UCSD-AML1 (cell line): ENCODE data around the gene TRIM46.
A peak's percentile ranks its signal among the peaks of the same experiment; 100 is the strongest.
"Not testable (repeated sequence)": the region's sequence is repeated elsewhere in the genome, so short reads cannot be mapped to it uniquely, and the experiment has no call there.

ENCODE experiments used
- DNase-seq: peaks from one replicate; lab custom pipeline; 2025; ENCODE audit not compliant: unreplicated experiment; lab: John Stamatoyannopoulos, UW

Gene TRIM46

GRCh38 chr1:155186067-155186793, 12.6 kb downstream of the TRIM46 start:
- DNase-seq = no peak

- DNase-seq = no peak
These were observed 13.3 kb downstream of the TRIM46 start for GRCh38 chr1:155186794-155187455.

- no peak for DNase-seq
These were observed 13.8 kb downstream of the TRIM46 start for GRCh38 chr1:155187456-155187891.

DNA sequence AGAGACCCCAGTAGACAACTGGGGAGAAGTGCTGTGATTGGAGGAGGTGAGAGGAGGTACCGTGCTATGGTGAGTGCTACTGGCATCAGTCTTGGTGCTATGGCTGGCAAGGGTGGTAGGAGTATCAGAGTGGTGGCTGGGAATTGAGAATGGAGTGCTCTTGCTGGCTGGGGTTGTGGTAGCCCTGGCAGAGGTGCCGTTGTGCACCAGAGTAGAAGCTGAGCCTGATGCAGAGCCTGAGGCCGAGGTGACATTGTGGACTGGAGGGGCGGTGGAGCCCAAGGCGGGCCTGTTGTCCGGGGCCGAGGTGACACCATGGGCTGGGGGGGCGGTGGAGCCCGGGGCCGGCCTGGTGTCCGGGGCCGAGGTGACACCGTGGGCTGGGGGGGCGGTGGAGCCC, 14.6 kb downstream of the TRIM46 start:
- DNase-seq = no peak

DNA sequence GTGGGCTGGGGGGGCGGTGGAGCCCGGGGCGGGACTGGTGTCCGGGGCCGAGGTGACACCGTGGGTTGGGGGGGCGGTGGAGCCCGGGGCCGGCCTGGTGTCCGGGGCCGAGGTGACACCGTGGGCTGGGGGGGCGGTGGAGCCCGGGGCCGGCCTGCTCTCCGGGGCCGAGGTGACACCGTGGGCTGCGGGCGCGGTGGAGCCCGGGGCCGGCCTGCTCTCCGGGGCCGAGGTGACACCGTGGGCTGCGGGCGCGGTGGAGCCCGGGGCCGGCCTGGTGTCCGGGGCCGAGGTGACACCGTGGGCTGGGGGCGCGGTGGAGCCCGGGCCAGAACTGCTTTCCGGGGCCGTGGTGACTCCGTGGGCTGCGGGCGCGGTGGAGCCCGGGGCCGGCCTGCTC, 16.3 kb downstream of the TRIM46 start:
- DNase-seq = not testable (repeated sequence)

DNA sequence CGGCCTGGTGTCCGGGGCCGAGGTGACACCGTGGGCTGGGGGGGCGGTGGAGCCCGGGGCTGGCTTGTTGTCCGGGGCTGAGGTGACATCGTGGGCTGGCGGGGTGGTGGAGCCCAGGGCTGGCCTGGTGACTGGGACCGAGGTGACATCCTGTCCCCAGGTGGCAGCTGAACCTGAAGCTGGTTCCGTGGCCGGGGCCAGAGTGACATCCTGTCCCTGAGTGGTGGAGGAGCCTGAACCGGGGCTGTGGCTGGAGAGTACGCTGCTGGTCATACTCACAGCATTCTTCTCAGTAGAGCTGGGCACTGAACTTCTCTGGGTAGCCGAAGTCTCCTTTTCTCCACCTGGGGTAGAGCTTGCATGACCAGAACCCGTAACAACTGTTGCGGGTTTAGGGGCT, 18.3 kb downstream of the TRIM46 start:
- DNase-seq = no peak

DNA sequence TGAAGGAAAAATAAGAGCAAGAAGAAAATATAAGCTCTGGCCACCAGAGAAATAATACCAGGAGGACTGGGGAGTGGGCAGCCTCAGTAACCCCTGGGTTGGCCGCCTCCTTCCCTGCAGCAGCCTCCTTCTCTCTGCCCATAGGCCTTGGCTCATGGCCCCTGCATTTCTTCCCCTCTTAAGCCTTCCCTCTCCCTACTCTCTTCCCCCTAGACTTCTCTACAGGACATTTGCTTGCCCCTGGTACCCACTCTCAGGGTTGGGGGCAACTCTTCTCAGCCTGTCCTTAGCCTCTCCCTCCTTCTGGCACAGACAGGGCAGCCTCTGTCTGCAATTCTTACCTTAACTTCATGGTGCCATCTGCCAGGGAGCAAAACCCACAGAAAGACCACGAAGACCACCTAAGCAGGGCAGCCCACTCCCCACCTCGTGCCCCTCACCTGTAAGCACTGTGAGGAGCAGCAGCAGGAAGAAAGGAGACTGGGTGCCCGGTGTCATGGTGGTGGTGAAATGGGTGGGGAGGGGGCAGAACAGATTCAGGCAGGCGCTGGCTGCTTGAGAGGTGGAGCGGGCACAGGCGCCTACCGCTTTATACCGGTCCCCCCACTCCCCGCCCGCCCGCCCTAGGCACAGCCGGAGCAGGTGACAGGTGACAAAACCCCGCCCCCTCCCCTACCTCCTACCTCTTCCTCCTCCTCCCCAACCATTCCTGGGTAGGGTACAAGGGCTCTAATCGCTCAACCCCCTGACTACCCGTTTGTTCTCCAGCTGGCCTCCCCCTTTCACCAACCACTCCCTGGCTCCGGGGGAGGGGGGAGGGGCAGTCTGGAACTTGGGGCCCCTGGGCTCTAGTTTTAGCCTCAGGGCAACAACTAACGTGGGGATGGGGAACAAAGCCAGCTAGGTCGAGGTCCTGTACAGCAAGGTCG, 19.0 kb downstream of the TRIM46 start:
- no peak for DNase-seq

DNA sequence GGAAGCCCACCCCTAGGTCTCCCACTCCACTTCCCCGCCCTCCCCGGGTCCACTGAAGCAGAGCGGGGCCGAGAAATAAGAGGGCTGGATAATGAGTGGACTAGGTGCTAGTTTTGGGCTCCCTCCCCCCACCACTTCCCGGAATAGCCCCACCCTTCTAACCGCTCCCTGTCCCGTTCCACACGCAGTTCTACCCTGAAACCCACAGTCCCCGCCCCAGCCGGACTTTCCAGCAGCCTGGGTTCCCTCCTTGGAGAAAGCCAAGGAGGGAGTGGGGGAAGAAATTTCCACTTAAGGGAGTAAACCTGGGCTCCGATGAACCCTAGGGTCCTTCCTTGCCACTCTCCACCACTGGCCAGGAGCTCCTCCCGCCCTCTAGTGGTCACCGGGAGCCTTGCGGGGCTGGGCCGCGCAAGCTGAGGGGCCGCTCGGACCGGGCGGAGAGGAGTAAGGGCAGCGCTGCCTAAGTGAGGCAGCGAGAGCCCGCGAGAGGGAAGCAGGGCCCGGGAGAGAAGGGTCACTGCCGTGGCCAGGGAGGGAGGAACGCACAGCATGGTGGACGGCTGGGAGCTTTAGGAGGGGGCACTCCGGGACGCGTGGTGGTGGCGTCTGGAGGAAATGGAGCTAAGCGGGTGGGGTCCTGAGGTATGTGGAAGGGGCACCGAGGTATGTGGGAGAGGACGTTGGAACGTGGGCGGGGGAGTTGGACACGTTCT, 19.8 kb downstream of the TRIM46 start:
- peak; percentile 86 for DNase-seq

- DNase-seq = not testable (repeated sequence)
These were observed 20.3 kb downstream of the TRIM46 start for GRCh38 chr1:155193991-155194240.

DNA sequence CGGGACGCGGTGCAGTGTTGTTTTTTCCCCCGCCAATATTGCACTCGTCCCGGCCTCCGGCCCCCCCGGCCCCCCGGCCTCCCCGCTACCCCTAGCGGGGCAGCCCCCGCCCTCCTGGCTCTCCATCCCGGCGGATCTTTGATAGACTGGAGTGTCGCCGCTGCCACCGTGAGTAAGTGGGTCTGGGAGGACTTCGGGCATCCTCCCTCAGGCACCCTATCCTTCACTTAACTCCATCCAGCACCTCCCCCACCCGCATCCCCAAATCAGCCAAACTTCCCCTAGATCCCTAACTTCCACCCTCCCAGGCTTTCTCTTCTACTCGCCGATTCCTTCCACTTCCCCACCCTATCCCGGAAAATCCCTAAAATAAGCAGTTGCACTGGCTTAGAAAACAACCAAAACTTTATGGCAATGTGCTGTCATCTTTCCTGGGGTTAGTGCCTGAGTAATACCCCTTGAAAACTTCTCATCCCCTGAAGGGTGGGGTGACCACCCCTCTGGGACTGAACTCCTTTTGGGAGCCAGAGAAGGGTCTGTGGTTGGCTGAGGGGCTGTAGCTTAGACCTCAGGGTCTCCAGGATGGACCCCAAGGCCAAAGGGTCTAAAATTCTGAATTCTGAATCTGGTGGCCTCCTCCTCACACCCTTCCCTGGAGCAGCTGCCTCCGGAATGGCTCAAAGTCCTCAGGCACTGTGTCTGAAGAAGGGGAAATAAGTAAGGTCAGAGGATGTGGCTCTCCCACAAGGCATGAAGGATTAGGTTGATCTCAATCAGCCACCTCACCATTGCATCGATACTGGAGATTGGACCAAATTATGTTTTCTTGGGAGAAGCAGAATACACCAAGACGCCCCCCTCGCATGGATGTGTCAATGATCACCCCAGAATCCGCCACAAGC, 21.8 kb downstream of the TRIM46 start:
- peak; percentile 37 for DNase-seq

- no peak for DNase-seq
These were observed 22.6 kb downstream of the TRIM46 start for GRCh38 chr1:155196103-155196892.

- no peak for DNase-seq
These were observed 23.4 kb downstream of the TRIM46 start for GRCh38 chr1:155196893-155197638.

DNA sequence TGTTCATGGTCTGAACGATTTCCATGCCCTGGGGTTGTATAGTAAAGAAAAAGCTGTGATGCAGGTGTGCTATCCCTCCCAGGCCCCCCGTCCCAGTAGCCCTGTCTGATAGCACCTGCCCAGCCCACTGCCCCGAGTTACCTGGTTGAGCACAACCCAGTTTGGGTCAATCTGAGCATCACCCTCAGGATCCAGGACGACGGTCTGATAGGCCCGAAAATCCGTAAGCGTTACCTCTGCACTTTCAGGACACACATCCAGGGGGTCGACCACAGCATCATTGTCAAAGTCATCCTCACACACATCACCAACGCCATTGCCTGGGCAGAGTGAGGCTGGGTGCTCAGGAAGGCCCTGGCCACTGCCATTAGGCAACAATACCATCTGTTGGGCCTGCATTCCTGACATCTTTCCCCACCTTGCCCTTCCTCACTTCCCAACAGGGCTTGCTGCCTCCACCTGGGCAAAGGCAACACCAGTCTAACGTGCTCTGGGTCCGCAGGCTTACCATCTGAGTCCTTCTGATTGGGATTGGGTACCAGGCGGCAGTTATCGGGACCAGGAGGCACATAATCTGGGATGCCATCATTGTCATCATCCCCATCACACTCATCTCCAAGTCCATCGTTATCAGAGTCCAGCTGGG, 24.4 kb downstream of the TRIM46 start:
- no peak for DNase-seq

DNA sequence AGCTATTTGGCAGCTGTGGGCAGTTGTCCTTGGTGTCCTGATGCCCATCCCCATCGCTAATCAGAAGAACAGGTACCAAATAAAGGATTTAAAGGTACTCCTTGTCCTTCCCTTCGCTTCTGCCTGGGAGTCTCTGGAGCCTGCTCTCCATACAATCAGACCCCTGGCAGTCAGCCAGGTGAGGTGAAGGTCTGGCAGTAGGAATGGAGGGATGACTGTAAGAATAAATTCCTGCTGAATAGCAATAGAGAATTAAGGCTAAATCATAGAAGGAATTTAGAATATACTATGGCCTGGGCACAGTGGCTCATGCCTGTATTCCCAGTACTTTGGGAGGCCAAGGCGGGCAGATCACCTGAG, 24.9 kb downstream of the TRIM46 start:
- no peak for DNase-seq

GRCh38 chr1:155199792-155200191, 26.1 kb downstream of the TRIM46 start:
- no peak for DNase-seq

- no peak for DNase-seq
These were observed 27.3 kb downstream of the TRIM46 start for GRCh38 chr1:155200920-155201319.

DNA sequence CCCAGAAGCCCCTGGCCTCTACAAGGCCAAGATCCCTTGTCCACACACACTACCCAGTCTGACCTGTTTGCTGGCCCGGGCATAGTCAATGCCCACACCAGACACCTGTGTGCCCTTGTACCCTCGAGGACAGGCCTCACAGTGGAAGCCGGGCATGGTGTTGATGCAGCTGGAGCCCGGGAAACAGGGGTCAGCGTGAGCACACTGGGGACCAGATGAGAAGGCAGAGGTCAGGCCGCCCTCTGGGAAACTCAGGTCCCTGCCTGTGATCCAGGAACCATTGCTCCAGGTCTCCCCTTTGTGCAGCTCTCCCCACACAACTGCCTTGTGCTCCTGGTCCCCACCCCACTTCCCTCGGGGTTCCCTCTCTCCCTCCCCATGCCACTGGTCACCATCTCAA, 28.5 kb downstream of the TRIM46 start:
- no peak for DNase-seq

DNA sequence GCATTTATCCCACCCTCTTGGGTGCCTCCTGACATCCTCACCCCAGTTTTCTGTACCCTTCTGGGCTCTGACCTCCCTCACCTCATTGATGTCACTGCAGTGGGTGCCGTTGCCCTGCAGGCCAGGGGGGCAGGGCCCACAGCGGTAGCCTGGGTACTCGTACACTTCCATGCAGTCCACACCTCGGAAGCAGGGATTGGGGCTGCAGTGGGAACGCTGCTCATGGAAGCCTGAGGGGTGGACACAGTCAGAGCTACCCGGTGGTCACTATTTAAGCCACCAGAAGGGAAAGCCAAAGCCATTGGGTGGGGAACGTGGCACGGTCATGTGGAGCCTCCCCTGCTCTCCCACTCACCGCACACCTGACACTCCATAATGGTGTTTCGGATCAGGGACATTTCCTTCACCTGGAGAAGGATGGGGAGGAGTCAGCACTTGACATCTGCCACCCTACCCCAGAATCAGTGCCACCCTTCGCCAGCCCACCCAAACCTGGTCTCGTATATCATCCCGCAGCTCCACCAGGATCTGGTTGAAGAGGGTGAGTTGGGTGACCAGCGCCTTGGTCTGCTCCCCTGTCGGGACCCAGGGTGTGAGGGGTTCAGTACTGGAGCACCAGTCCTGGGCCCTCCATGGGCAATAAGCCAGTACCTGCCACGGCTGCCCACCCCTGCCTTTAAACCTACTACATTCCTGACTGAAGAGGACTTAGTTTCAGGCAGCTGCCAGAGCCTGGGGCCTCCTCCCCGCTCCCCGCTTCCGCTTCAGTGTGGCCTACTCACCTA, 29.3 kb downstream of the TRIM46 start:
- DNase-seq = no peak
